HT1080 (cell line): Measurements from ENCODE around the gene ZNF839. TPM values are rescaled to one million over a fixed set of nuclear protein-coding genes. Genes with fewer than 3 reads are reported as not detected.
A peak's percentile ranks its signal among the peaks of the same experiment; 100 is the strongest.
"Not testable (repeated sequence)": the region's sequence is repeated elsewhere in the genome, so short reads cannot be mapped to it uniquely, and the experiment has no call there.

Source experiments
- DNase-seq: peaks from one replicate; pipeline ENCODE4 v3.0.0-alpha.2; 2015; ENCODE audit warnings: low read depth
- total RNA-seq: library from RNA; depleted of rRNA; stranded (reverse); fragments of >200 nt; shearing (Covaris generic); gene quantifications from 2 replicates; pipeline ENCODE4 v1.2.3, GENCODE V29; 2014

Gene ZNF839
- total RNA-seq, 1 experiment from 2014 or later = 8.0 TPM

GRCh38 chr14:102314242-102315011 is 5.1 kb upstream of the ZNF839 start:
- DNase-seq = peak; percentile 81

GRCh38 chr14:102315121-102315520 is 4.4 kb upstream of the ZNF839 start:
- no peak for DNase-seq

GRCh38 chr14:102316338-102316742 is 3.2 kb upstream of the ZNF839 start:
- peak; percentile 70 for DNase-seq

- peak; percentile 93 for DNase-seq
Measured at GRCh38 chr14:102316743-102317563, 2.6 kb upstream of the ZNF839 start.

GRCh38 chr14:102317564-102318248 is 1.8 kb upstream of the ZNF839 start:
- DNase-seq = no peak

GRCh38 chr14:102318781-102319276 is 717 bp upstream of the ZNF839 start:
- no peak for DNase-seq

- DNase-seq = no peak
Measured at GRCh38 chr14:102320033-102320660, 601 bp downstream of the ZNF839 start.

GRCh38 chr14:102320671-102321455 is 1.3 kb downstream of the ZNF839 start:
- no peak for DNase-seq

GRCh38 chr14:102321456-102322422 is 2.2 kb downstream of the ZNF839 start:
- no peak for DNase-seq

- peak; percentile 69 for DNase-seq
Measured at GRCh38 chr14:102323102-102323501, 3.6 kb downstream of the ZNF839 start.

- no peak for DNase-seq
Measured at GRCh38 chr14:102325791-102326345, 6.3 kb downstream of the ZNF839 start.

GRCh38 chr14:102326583-102326982 is 7.0 kb downstream of the ZNF839 start:
- no peak for DNase-seq

- DNase-seq = not testable (repeated sequence)
Measured at GRCh38 chr14:102329381-102329780, 9.8 kb downstream of the ZNF839 start.

GRCh38 chr14:102330806-102331205 is 11.3 kb downstream of the ZNF839 start:
- no peak for DNase-seq

- no peak for DNase-seq
Measured at GRCh38 chr14:102333390-102333789, 13.8 kb downstream of the ZNF839 start.

GRCh38 chr14:102333795-102334705 is 14.5 kb downstream of the ZNF839 start:
- no peak for DNase-seq

- DNase-seq = no peak
Measured at GRCh38 chr14:102335163-102335562, 15.6 kb downstream of the ZNF839 start.

GRCh38 chr14:102338724-102339123 is 19.2 kb downstream of the ZNF839 start:
- DNase-seq = no peak
